HepG2 (cell line): ENCODE data around the gene TMEM256. TPM values are rescaled to one million over a fixed set of nuclear protein-coding genes. Genes with fewer than 3 reads are reported as not detected.

Source experiments
- AGO2 ChIP-seq: fragments of 200-400 bp; formaldehyde crosslinking; optimal IDR thresholded peaks from 2 replicates; pipeline ENCODE3; 2017; ENCODE audit warnings: mild to moderate bottlenecking, low read depth, low read length, moderate library complexity
- ATRX ChIP-seq: sonication (generic); formaldehyde crosslinking; IDR thresholded peaks from 2 replicates; pipeline ENCODE4 v1.4.0; 2020; ENCODE audit warnings: missing genetic modification reagents, borderline replicate concordance
- FIP1L1 ChIP-seq: fragments of 200-400 bp; formaldehyde crosslinking; IDR thresholded peaks from 2 replicates; pipeline ENCODE4 v1.6.1; 2018; ENCODE audit warnings: low read depth, mild to moderate bottlenecking, low read length, moderate library complexity, borderline replicate concordance; ENCODE audit not compliant: insufficient read depth
- FOXK2 ChIP-seq: fragments of 450-650 bp; IDR thresholded peaks from 2 replicates; pipeline ENCODE4 v1.6.1; 2016
- HDAC1 ChIP-seq: sonication (generic); formaldehyde crosslinking; IDR thresholded peaks from 2 replicates; pipeline ENCODE4 v1.5.1; 2020; ENCODE audit warnings: mild to moderate bottlenecking, missing genetic modification reagents
- ISL2 ChIP-seq: sonication (generic); formaldehyde crosslinking; IDR thresholded peaks from 2 replicates; pipeline ENCODE4 v1.5.0; 2020; ENCODE audit warnings: missing genetic modification reagents
- LCORL ChIP-seq, 2 experiments: fragments of 450-650 bp in 1 of 2; sonication (generic) in 1 of 2; formaldehyde crosslinking in 1 of 2; IDR thresholded peaks; 2 replicates each; pipeline versions ENCODE4 v1.5.0 to v1.6.1; 2017 to 2020; ENCODE audit warnings: antibody characterized with exemption in 1 of 2, missing genetic modification reagents in 1 of 2
- MAFK ChIP-seq, 2 experiments: IDR thresholded peaks in 1 of 2; conservative IDR thresholded peaks in 1 of 2; 2 replicates each; pipeline ENCODE4 v1.6.1; 2011; ENCODE audit warnings: improper control_type of control experiment in 2 of 2, low read length in 2 of 2
- MED8 ChIP-seq: sonication (generic); formaldehyde crosslinking; IDR thresholded peaks from 2 replicates; pipeline ENCODE4 v1.8.1; 2023; ENCODE audit warnings: mild to moderate bottlenecking, missing genetic modification reagents; ENCODE audit not compliant: insufficient replicate concordance
- NCOA1 ChIP-seq: sonication (generic); formaldehyde crosslinking; IDR thresholded peaks from 2 replicates; pipeline ENCODE4 v1.9.0; 2021; ENCODE audit warnings: missing genetic modification reagents
- POLR2AphosphoS2 ChIP-seq: IDR thresholded peaks from 2 replicates; pipeline ENCODE4 v1.6.1; 2011; ENCODE audit warnings: low read depth, low read length, improper control_type of control experiment
- SOX13 ChIP-seq, 3 experiments: fragments of 450-650 bp in 1 of 3; sonication (generic) in 1 of 3; formaldehyde crosslinking in 1 of 3; IDR thresholded peaks in 2 of 3; conservative IDR thresholded peaks in 1 of 3; 2 replicates each; pipeline versions ENCODE4 v1.5.0 to v1.6.1; 2016 to 2020; ENCODE audit warnings: antibody characterized with exemption in 1 of 3, mild to moderate bottlenecking in 1 of 3, missing compliant biosample characterization in 1 of 3, missing genetic modification reagents in 1 of 3, moderate library complexity in 1 of 3
- ZBTB7A ChIP-seq: sonication (generic); formaldehyde crosslinking; IDR thresholded peaks from 2 replicates; pipeline ENCODE4 v1.8.0; 2022; ENCODE audit warnings: mild to moderate bottlenecking, missing genetic modification reagents
- ZKSCAN1 ChIP-seq: fragments of 150-350 bp; IDR thresholded peaks from 2 replicates; pipeline ENCODE4 v1.6.1; 2014; ENCODE audit warnings: low read length
- ZNF160 ChIP-seq: sonication (generic); formaldehyde crosslinking; IDR thresholded peaks from 2 replicates; pipeline ENCODE4 v1.8.0; 2022; ENCODE audit warnings: mild to moderate bottlenecking, inconsistent platforms, missing genetic modification reagents
- ZNF343 ChIP-seq: sonication (generic); formaldehyde crosslinking; IDR thresholded peaks from 2 replicates; pipeline ENCODE4 v1.4.0; 2020; ENCODE audit warnings: mild to moderate bottlenecking, missing genetic modification reagents
- ZNF367 ChIP-seq: sonication (generic); formaldehyde crosslinking; IDR thresholded peaks from 2 replicates; pipeline ENCODE4 v1.4.0; 2020; ENCODE audit warnings: missing genetic modification reagents, borderline replicate concordance
- polyA plus RNA-seq, 8 experiments: library from polyadenylated mRNA; depleted of rRNA in 3 of 8; stranded (reverse) in 7 of 8; unstranded in 1 of 8; fragments of >200 nt; fragmentation: Illumina TruSeq in 4 of 8; extraction: Trizol in 4 of 8; gene quantifications; 2 replicates each; pipeline versions ENCODE4 v1.2.1 to v1.2.3, GENCODE V29; 2011 to 2016; ENCODE audit warnings: low read depth in 4 of 8, missing spikeins in 1 of 8, mixed read lengths in 1 of 8; ENCODE audit not compliant: insufficient read depth in 1 of 8
- total RNA-seq, 5 experiments: library from RNA; depleted of rRNA; stranded (reverse); fragments of >200 nt; fragmentation: Illumina TruSeq; extraction: Trizol; gene quantifications; 2 replicates each; pipeline ENCODE4 v1.2.3, GENCODE V29; 2016; ENCODE audit warnings: low read depth in 1 of 5
- TF ChIP-seq, protein P1 (sequence below): sonication (generic); formaldehyde crosslinking; IDR thresholded peaks from 2 replicates; pipeline ENCODE4 v1.4.0; 2020; ENCODE audit warnings: mild to moderate bottlenecking, missing genetic modification reagents, borderline replicate concordance
- TF ChIP-seq, protein P2 (sequence below): sonication (generic); formaldehyde crosslinking; IDR thresholded peaks from 2 replicates; pipeline ENCODE4 v1.5.0; 2020; ENCODE audit warnings: missing genetic modification reagents
- TF ChIP-seq, protein P3 (sequence below): IDR thresholded peaks from 2 replicates; pipeline ENCODE4 v1.6.1; 2012; ENCODE audit warnings: low read depth, low read length, improper control_type of control experiment
- TF ChIP-seq, protein P4 (sequence below): sonication (generic); formaldehyde crosslinking; IDR thresholded peaks from 2 replicates; pipeline ENCODE4 v1.5.1; 2020; ENCODE audit warnings: missing genetic modification reagents, mild to moderate bottlenecking, borderline replicate concordance

The TMEM256 gene
- total and polyA plus RNA-seq, 2 of the 13 experiments (the other 11 are each of a cell fraction or from before 2014, with no cell fraction given) = 231 to 252 TPM

DNA sequence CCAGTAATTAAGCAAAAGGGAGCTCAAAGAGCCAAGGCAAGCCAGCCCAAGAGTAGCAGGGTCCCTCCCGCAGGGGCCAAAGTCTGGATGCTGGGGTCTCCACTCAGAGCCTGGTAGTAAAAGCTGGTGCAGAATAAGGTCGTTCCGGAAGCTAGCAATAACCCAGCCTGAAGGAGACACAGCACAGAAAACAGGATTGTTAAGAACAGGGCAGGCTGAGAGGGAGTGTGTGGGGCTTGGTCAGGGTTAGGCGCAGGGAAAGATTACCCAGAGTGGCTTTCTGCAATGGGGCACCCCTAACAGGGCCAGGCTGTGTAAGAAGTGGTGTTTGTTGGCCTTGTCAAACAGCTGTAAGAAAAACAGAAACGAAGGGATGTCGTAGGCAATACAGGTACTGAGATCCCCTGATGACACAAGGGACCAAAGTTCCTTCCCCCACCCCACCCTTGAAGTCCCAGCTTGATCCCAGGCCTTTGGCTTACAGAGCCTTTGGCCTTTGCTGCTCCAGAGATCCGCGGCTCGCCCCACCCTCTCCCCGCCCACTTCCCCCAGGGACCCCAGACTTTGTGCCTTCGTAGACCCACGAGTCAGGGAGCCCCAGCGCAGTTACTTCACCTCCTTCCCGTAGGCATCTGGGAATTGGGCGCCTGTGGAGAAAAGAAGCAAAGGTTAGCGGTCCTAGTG lies 712 bp downstream of the TMEM256 start (continued):
- TF ChIP-seq, protein P1, sequence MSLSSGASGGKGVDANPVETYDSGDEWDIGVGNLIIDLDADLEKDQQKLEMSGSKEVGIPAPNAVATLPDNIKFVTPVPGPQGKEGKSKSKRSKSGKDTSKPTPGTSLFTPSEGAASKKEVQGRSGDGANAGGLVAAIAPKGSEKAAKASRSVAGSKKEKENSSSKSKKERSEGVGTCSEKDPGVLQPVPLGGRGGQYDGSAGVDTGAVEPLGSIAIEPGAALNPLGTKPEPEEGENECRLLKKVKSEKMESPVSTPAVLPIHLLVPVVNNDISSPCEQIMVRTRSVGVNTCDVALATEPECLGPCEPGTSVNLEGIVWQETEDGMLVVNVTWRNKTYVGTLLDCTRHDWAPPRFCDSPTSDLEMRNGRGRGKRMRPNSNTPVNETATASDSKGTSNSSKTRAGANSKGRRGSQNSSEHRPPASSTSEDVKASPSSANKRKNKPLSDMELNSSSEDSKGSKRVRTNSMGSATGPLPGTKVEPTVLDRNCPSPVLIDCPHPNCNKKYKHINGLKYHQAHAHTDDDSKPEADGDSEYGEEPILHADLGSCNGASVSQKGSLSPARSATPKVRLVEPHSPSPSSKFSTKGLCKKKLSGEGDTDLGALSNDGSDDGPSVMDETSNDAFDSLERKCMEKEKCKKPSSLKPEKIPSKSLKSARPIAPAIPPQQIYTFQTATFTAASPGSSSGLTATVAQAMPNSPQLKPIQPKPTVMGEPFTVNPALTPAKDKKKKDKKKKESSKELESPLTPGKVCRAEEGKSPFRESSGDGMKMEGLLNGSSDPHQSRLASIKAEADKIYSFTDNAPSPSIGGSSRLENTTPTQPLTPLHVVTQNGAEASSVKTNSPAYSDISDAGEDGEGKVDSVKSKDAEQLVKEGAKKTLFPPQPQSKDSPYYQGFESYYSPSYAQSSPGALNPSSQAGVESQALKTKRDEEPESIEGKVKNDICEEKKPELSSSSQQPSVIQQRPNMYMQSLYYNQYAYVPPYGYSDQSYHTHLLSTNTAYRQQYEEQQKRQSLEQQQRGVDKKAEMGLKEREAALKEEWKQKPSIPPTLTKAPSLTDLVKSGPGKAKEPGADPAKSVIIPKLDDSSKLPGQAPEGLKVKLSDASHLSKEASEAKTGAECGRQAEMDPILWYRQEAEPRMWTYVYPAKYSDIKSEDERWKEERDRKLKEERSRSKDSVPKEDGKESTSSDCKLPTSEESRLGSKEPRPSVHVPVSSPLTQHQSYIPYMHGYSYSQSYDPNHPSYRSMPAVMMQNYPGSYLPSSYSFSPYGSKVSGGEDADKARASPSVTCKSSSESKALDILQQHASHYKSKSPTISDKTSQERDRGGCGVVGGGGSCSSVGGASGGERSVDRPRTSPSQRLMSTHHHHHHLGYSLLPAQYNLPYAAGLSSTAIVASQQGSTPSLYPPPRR (CRISPR knock-in tag) = peak; percentile 3; the same call in 1 of the 2 replicates
- TF ChIP-seq FIP1L1 = no peak
- TF ChIP-seq MED8 (CRISPR knock-in tag) = no peak
- no peak; the same call in 1 of the 2 replicates for TF ChIP-seq SOX13 (IDR thresholded peaks at IDR 0.05)
- 0 out of 4 replicates have a peak, but pooled peaks of 1 of the 2 experiments have one; percentile 10 for TF ChIP-seq SOX13 (CRISPR knock-in tag; conservative IDR thresholded peaks at IDR 0.05 in 1 of 2, IDR thresholded peaks at IDR 0.05 in 1 of 2)
- no peak for TF ChIP-seq ISL2 (CRISPR knock-in tag)
- TF ChIP-seq LCORL (IDR thresholded peaks at IDR 0.05) = no peak
- TF ChIP-seq LCORL (CRISPR knock-in tag; IDR thresholded peaks at IDR 0.05) = peak; percentile 35; the same call in 1 of the 2 replicates
- TF ChIP-seq ATRX = no peak
- no peak for TF ChIP-seq ZKSCAN1
- TF ChIP-seq, protein P2, sequence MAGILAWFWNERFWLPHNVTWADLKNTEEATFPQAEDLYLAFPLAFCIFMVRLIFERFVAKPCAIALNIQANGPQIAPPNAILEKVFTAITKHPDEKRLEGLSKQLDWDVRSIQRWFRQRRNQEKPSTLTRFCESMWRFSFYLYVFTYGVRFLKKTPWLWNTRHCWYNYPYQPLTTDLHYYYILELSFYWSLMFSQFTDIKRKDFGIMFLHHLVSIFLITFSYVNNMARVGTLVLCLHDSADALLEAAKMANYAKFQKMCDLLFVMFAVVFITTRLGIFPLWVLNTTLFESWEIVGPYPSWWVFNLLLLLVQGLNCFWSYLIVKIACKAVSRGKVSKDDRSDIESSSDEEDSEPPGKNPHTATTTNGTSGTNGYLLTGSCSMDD (CRISPR knock-in tag) = no peak
- TF ChIP-seq ZNF343 = no peak
- TF ChIP-seq ZBTB7A (CRISPR knock-in tag) = peak; percentile 85; the same call in 1 of the 2 replicates
- TF ChIP-seq AGO2 = no peak
- no peak for TF ChIP-seq ZNF367 (CRISPR knock-in tag)
- TF ChIP-seq ZNF160 (CRISPR knock-in tag) = no peak
- TF ChIP-seq, protein P3, sequence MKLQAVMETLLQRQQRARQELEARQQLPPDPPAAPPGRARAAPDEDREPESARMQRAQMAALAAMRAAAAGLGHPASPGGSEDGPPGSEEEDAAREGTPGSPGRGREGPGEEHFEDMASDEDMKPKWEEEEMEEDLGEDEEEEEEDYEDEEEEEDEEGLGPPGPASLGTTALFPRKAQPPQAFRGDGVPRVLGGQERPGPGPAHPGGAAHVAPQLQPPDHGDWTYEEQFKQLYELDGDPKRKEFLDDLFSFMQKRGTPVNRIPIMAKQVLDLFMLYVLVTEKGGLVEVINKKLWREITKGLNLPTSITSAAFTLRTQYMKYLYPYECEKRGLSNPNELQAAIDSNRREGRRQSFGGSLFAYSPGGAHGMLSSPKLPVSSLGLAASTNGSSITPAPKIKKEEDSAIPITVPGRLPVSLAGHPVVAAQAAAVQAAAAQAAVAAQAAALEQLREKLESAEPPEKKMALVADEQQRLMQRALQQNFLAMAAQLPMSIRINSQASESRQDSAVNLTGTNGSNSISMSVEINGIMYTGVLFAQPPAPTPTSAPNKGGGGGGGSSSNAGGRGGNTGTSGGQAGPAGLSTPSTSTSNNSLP = no peak
- no peak for TF ChIP-seq FOXK2
- TF ChIP-seq POLR2AphosphoS2 = no peak
- TF ChIP-seq, protein P4, sequence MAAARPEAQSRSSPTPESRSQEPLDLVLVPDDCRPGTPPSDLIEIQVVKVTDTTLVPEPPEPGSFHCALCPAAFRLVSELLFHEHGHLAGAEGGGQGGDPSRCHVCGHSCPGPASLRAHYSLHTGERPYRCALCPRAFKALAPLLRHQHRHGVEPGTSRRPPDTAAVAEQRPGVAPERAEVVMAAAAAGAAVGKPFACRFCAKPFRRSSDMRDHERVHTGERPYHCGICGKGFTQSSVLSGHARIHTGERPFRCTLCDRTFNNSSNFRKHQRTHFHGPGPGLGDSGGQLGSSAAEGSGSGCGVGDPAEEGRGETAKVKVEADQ = no peak
- no peak for TF ChIP-seq MAFK (conservative IDR thresholded peaks at IDR 0.05 in 1 of 2, IDR thresholded peaks at IDR 0.05 in 1 of 2; ENCODE audit: low read length in 2 of 2)
- no peak for TF ChIP-seq NCOA1
- TF ChIP-seq HDAC1 (CRISPR knock-in tag) = no peak
